Trophoblast cell (in vitro differentiated cells and primary cell): ENCODE measurements around the gene CEBPB. TPM values are rescaled to one million over a fixed set of nuclear protein-coding genes. Genes with fewer than 3 reads are reported as not detected.

Source experiments
- DNase-seq, 2 donors: peaks; one replicate each; pipeline ENCODE4 v3.0.0-alpha.2; 2016
- H2AFZ ChIP-seq: 2 replicates; pipeline ENCODE4 v1.6.1; 2013; ENCODE audit warnings: low read length, moderate library complexity, mild to moderate bottlenecking; ENCODE audit not compliant: insufficient read depth, poor library complexity
- H2AK5ac ChIP-seq: 2 replicates; pipeline ENCODE4 v1.6.1; 2013; ENCODE audit warnings: mild to moderate bottlenecking, low read length
- H2BK120ac ChIP-seq: 2 replicates; pipeline ENCODE4 v1.6.1; 2013; ENCODE audit warnings: low read length, mild to moderate bottlenecking, moderate library complexity; ENCODE audit not compliant: insufficient read depth, poor library complexity
- H2BK12ac ChIP-seq: 2 replicates; pipeline ENCODE4 v1.6.1; 2013; ENCODE audit warnings: mild to moderate bottlenecking, low read length, moderate library complexity
- H2BK5ac ChIP-seq: 2 replicates; pipeline ENCODE4 v1.6.1; 2013; ENCODE audit warnings: low read length, low read depth, moderate library complexity, mild to moderate bottlenecking; ENCODE audit not compliant: poor library complexity
- H3K14ac ChIP-seq: 2 replicates; pipeline ENCODE4 v1.6.1; 2013; ENCODE audit warnings: mild to moderate bottlenecking, low read length
- H3K18ac ChIP-seq: 2 replicates; pipeline ENCODE4 v1.6.1; 2013; ENCODE audit warnings: mild to moderate bottlenecking, low read length
- H3K23ac ChIP-seq: 2 replicates; pipeline ENCODE4 v1.6.1; 2013; ENCODE audit warnings: low read length
- H3K27ac ChIP-seq: 2 replicates; pipeline ENCODE4 v1.5.1; 2013; ENCODE audit warnings: low read depth, mild to moderate bottlenecking, inconsistent platforms, low read length, moderate library complexity
- H3K27me3 ChIP-seq: 2 replicates; pipeline ENCODE4 v1.6.1; 2013; ENCODE audit warnings: inconsistent platforms, mild to moderate bottlenecking, low read length, moderate library complexity; ENCODE audit not compliant: insufficient read depth
- H3K36me3 ChIP-seq, 2 experiments: 1 replicate in 1 of 2; 2 replicates in 1 of 2; pipeline ENCODE4 v1.6.1; 2013; ENCODE audit warnings: low read length in 2 of 2, mild to moderate bottlenecking in 2 of 2, moderate library complexity in 1 of 2; ENCODE audit not compliant: insufficient read depth in 2 of 2, control insufficient read depth in 1 of 2
- H3K4ac ChIP-seq: 2 replicates; pipeline ENCODE4 v1.6.1; 2013; ENCODE audit warnings: low read depth, mild to moderate bottlenecking, low read length, moderate library complexity
- H3K4me1 ChIP-seq, 2 experiments: 1 replicate in 1 of 2; 2 replicates in 1 of 2; pipeline ENCODE4 v1.6.1; 2013; ENCODE audit warnings: low read length in 2 of 2, mild to moderate bottlenecking in 2 of 2, moderate library complexity in 1 of 2; ENCODE audit not compliant: insufficient read depth in 2 of 2, control insufficient read depth in 1 of 2
- H3K4me2 ChIP-seq: 2 replicates; pipeline ENCODE4 v1.6.1; 2013; ENCODE audit warnings: inconsistent platforms, mild to moderate bottlenecking, low read length, moderate library complexity
- H3K4me3 ChIP-seq: 2 replicates; pipeline ENCODE4 v1.5.1; 2013; ENCODE audit warnings: mild to moderate bottlenecking, low read depth, low read length, inconsistent platforms
- H3K79me1 ChIP-seq: one replicate; pipeline ENCODE4 v1.6.1; 2013; ENCODE audit warnings: low read length
- H3K79me2 ChIP-seq: 2 replicates; pipeline ENCODE4 v1.6.1; 2013; ENCODE audit warnings: low read length, mild to moderate bottlenecking; ENCODE audit not compliant: control insufficient read depth, insufficient read depth, poor library complexity
- H3K9ac ChIP-seq: 2 replicates; pipeline ENCODE4 v1.6.1; 2013; ENCODE audit warnings: mild to moderate bottlenecking, low read length
- H3K9me3 ChIP-seq: 2 replicates; pipeline ENCODE4 v1.6.1; 2013; ENCODE audit warnings: low read depth, mild to moderate bottlenecking, control low read depth, inconsistent platforms, low read length; ENCODE audit not compliant: insufficient read depth
- H4K12ac ChIP-seq: 2 replicates; pipeline ENCODE4 v1.6.1; 2013; ENCODE audit warnings: low read depth, mild to moderate bottlenecking, low read length, moderate library complexity
- H4K8ac ChIP-seq: 2 replicates; pipeline ENCODE4 v1.6.1; 2013; ENCODE audit warnings: low read depth, mild to moderate bottlenecking, low read length, moderate library complexity
- H4K91ac ChIP-seq: one replicate; pipeline ENCODE4 v1.6.1; 2013; ENCODE audit warnings: low read depth, mild to moderate bottlenecking, low read length, moderate library complexity
- WGBS: extraction: QIAGEN DNeasy Blood & Tissue Kit; methylation state at CpG from one replicate; pipeline ENCODE4 v1.1.7; 2013; ENCODE audit warnings: missing lambda C conversion rate; ENCODE audit not compliant: insufficient read length, insufficient coverage; ENCODE audit errors: extremely low coverage; 5-methylcytosine and 5-hydroxymethylcytosine counted together
- polyA plus RNA-seq: library from polyadenylated mRNA; stranded (reverse); fragments of 200-250 nt; gene quantifications from 2 replicates; pipeline ENCODE4 v1.2.3, GENCODE V29; 2013

The CEBPB gene
- polyA plus RNA-seq, result 167 and 177 TPM in 2 replicates

DNA sequence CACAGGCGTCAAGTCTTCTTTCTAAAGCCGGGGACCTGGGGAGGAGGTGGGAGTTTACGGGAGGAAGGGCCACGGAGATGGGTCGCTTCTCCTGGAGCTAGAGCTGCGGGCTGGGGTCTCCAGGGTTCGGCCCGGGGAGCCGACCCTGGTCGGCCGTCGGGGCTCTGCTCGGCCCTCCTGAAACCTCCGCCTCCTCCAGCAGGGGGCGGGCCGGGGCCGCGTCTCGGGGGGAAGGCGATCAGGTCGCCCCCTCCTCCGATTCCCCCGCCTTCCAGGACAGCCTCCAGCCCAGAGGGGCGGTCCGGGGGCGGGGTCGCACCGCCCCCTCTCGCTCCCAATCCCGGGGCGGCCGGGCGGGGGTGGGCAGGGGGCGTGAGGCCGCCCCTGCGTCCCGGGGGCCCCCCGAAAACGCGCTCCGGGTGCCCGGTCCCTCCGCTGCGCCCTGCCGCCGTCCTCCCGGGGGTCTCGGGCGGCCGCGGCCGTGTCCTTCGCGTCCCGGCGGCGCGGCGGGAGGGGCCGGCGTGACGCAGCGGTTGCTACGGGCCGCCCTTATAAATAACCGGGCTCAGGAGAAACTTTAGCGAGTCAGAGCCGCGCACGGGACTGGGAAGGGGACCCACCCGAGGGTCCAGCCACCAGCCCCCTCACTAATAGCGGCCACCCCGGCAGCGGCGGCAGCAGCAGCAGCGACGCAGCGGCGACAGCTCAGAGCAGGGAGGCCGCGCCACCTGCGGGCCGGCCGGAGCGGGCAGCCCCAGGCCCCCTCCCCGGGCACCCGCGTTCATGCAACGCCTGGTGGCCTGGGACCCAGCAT is at the start of gene CEBPB:
TSS of gene CEBPB (plus strand) at position 580 of the 814 bp plus-strand sequence. CDS start at position 784, 204 bp downstream.
- peak within 1 kb of the TSS; percentile 30 for H3K4ac ChIP-seq
- peak within 1 kb of the TSS; percentile 45 for H2BK120ac ChIP-seq
- H3K9me3 ChIP-seq, result no peaks in the 10 kb centered on the region
- no peaks in the 10 kb centered on the region for H3K27me3 ChIP-seq
- H3K27ac ChIP-seq, result peak within 1 kb of the TSS; percentile 83
- H4K12ac ChIP-seq, result peak within 1 kb of the TSS; percentile 1
- H3K23ac ChIP-seq, result no peak within 1 kb of the TSS
- H3K14ac ChIP-seq, result peak within 1 kb of the TSS; percentile 60
- H3K4me1 ChIP-seq, result peaks cover 21 to 24% of the 10 kb centered on the region in 2 experiments
- peak within 1 kb of the TSS; percentile 21 for H2BK12ac ChIP-seq
- H3K79me2 ChIP-seq, result peaks cover 19% of the 10 kb centered on the region
- H3K4me2 ChIP-seq, result peak within 1 kb of the TSS; percentile 84
- H4K91ac ChIP-seq, result peak within 1 kb of the TSS; percentile 76
- H2AFZ ChIP-seq, result peak within 1 kb of the TSS; percentile 69
- H2BK5ac ChIP-seq, result peak within 1 kb of the TSS; percentile 85
- peak; percentile 91 to 95 for DNase-seq
- WGBS, result no CpG with 5 or more reads among the region's 89 CpGs
- peak within 1 kb of the TSS; percentile 83 for H3K9ac ChIP-seq
- H3K4me3 ChIP-seq, result peak within 1 kb of the TSS; percentile 93
- no peak within 1 kb of the TSS for H2AK5ac ChIP-seq
- H3K18ac ChIP-seq, result peak within 1 kb of the TSS; percentile 61
- peak within 1 kb of the TSS; percentile 61 for H4K8ac ChIP-seq
- peaks cover 30% of the 10 kb centered on the region for H3K79me1 ChIP-seq
- no peaks in the 10 kb centered on the region for H3K36me3 ChIP-seq

DNA sequence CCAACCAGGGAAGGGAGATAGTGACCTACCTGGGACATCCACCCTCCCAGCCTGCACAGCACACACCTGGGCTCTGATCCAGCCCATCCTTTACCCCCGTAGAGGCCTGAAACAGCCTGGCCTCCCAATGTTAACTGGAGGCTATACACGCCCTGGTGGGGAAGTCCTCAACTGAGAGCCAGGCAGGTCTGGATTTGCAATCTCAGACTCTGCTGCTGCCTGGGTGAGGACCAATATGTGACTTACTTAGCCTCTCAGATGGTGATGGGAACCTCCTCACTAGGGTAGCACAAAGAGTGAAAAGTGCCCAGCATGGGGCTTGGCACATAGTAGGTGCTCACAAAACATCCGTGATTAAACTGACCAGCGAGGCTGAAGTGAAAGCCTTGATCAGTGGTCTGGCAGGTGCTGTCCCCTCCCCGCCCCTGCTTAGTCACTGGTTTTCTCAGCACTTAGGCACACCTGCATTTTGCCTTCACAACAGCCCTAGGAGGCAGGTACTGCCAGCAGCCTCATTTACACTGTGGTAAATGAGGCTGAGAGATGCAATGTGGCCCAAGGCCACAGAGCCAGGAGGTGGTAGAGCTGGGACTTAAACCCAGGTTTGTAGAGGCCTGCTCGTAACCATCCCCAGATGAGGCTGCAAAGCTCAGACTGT is 49.5 kb upstream of the CEBPB start:
- Histone ChIP-seq H2BK5ac (no peak overlapping the region), H3K79me1 (peaks cover 5% of the 10 kb centered on the region), H3K9me3 (peaks cover 2% of the 10 kb centered on the region), H3K27ac (no peak overlapping the region), H3K18ac (no peak overlapping the region), H4K91ac (no peak overlapping the region), H3K14ac (no peak overlapping the region), H2BK120ac (no peak overlapping the region), H3K4me1 (peaks cover 26 to 41% of the 10 kb centered on the region in 2 experiments), H4K8ac (no peak overlapping the region), H2AK5ac (no peak overlapping the region), H2BK12ac (no peak overlapping the region), H3K4ac (peak overlapping the region; percentile 59), H3K36me3 (peaks cover 67 to 68% of the 10 kb centered on the region in 2 experiments), H4K12ac (no peak overlapping the region), H3K4me2 (no peak overlapping the region), H3K79me2 (peaks cover 22% of the 10 kb centered on the region), H3K27me3 (no peaks in the 10 kb centered on the region), H3K23ac (no peak overlapping the region), H3K4me3 (no peak overlapping the region), H3K9ac (no peak overlapping the region), H2AFZ (no peak overlapping the region)
- no CpG with 5 or more reads among the region's 6 CpGs for WGBS
- no peak for DNase-seq

DNA sequence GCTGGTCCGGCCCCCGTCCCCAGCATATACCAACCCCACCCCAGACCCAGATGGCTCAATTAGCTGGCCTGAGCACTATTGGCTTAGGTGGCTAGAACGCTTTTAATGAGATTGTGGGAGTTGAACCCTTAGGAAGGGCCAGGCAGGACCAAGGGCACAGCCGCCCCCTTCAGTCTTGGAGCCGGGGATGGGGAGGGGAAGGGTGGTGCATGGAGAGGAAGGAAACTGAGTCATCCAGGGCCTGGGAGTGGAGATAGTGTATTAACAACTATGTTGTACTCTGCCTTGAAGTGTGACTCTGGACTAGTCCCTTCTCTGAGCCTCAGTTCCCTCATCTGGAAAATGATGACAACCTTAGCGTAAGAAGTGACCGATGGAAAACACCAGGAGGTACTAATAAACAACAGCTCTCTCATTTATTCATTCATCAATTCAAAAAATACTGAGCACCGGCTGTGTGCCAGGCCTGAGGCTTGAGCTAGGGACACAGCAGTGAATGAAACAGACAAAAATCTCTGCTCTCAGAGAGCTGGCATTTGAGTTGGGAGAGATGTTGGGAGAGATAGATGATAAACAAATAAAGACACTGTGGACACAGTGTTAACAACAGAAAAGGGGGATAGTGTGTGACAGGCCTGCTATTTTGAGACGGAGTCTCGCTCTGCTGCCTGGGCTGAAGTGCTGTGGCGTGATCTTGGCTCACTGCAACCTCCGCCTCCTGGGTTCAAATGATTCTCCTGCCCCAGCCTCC is 48.6 kb upstream of the CEBPB start:
- Histone ChIP-seq H3K27ac (no peak overlapping the region), H3K4ac (peak overlapping the region; percentile 47), H3K27me3 (no peaks in the 10 kb centered on the region), H3K36me3 (peaks cover 69 to 71% of the 10 kb centered on the region in 2 experiments), H3K14ac (no peak overlapping the region), H3K4me3 (no peak overlapping the region), H3K4me2 (no peak overlapping the region), H3K9me3 (peaks cover 2% of the 10 kb centered on the region), H4K8ac (no peak overlapping the region), H2AK5ac (no peak overlapping the region), H2BK120ac (no peak overlapping the region), H2BK12ac (no peak overlapping the region), H4K12ac (no peak overlapping the region), H3K9ac (no peak overlapping the region), H3K79me2 (peaks cover 30% of the 10 kb centered on the region), H3K18ac (no peak overlapping the region), H2BK5ac (no peak overlapping the region), H4K91ac (no peak overlapping the region), H3K23ac (no peak overlapping the region), H2AFZ (no peak overlapping the region), H3K4me1 (peaks cover 35 to 49% of the 10 kb centered on the region in 2 experiments), H3K79me1 (peaks cover 5% of the 10 kb centered on the region)
- DNase-seq, result no peak
- WGBS, result no CpG with 5 or more reads among the region's 12 CpGs

DNA sequence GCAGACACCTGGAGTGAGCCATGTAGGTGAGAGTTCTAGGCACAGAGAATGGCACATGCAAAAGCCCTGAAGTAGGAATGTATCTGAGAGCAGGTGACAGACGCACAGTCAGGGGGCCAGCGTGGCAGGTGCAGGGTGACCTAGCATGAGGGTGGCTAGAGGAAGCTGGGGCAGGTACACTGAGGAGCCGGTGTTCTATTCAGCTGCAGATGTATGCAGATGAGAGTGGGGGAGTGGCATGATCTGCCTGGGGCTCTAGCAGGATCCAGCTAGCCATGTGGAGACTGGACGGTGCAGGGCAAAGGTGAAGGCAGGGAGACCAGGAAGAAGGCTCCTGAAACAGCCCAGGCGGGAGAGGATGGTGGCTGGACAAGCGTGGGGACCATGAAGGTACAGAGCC is 47.8 kb upstream of the CEBPB start:
- DNase-seq, result peak; percentile 70
- peaks cover 35% of the 10 kb centered on the region for H3K79me2 ChIP-seq
- H2AFZ ChIP-seq, result no peak overlapping the region
- H3K4me1 ChIP-seq, result peaks cover 41 to 52% of the 10 kb centered on the region in 2 experiments
- H3K18ac ChIP-seq, result no peak overlapping the region
- H4K91ac ChIP-seq, result no peak overlapping the region
- H3K23ac ChIP-seq, result no peak overlapping the region
- H3K14ac ChIP-seq, result no peak overlapping the region
- WGBS, result no CpG with 5 or more reads among the region's 6 CpGs
- no peaks in the 10 kb centered on the region for H3K27me3 ChIP-seq
- no peak overlapping the region for H3K4me2 ChIP-seq
- no peak overlapping the region for H2AK5ac ChIP-seq
- no peak overlapping the region for H4K8ac ChIP-seq
- H3K9ac ChIP-seq, result no peak overlapping the region
- no peak overlapping the region for H3K4ac ChIP-seq
- H3K79me1 ChIP-seq, result peaks cover 5% of the 10 kb centered on the region
- H3K9me3 ChIP-seq, result peaks cover 2% of the 10 kb centered on the region
- peaks cover 67 to 71% of the 10 kb centered on the region in 2 experiments for H3K36me3 ChIP-seq
- no peak overlapping the region for H2BK5ac ChIP-seq
- H2BK120ac ChIP-seq, result no peak overlapping the region
- no peak overlapping the region for H3K27ac ChIP-seq
- no peak overlapping the region for H4K12ac ChIP-seq
- H2BK12ac ChIP-seq, result no peak overlapping the region
- no peak overlapping the region for H3K4me3 ChIP-seq
